ENCODE measurements around the gene BANK1.

Gene BANK1, protein sequence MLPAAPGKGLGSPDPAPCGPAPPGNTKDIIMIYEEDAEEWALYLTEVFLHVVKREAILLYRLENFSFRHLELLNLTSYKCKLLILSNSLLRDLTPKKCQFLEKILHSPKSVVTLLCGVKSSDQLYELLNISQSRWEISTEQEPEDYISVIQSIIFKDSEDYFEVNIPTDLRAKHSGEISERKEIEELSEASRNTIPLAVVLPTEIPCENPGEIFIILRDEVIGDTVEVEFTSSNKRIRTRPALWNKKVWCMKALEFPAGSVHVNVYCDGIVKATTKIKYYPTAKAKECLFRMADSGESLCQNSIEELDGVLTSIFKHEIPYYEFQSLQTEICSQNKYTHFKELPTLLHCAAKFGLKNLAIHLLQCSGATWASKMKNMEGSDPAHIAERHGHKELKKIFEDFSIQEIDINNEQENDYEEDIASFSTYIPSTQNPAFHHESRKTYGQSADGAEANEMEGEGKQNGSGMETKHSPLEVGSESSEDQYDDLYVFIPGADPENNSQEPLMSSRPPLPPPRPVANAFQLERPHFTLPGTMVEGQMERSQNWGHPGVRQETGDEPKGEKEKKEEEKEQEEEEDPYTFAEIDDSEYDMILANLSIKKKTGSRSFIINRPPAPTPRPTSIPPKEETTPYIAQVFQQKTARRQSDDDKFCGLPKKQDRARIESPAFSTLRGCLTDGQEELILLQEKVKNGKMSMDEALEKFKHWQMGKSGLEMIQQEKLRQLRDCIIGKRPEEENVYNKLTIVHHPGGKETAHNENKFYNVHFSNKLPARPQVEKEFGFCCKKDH

DNA sequence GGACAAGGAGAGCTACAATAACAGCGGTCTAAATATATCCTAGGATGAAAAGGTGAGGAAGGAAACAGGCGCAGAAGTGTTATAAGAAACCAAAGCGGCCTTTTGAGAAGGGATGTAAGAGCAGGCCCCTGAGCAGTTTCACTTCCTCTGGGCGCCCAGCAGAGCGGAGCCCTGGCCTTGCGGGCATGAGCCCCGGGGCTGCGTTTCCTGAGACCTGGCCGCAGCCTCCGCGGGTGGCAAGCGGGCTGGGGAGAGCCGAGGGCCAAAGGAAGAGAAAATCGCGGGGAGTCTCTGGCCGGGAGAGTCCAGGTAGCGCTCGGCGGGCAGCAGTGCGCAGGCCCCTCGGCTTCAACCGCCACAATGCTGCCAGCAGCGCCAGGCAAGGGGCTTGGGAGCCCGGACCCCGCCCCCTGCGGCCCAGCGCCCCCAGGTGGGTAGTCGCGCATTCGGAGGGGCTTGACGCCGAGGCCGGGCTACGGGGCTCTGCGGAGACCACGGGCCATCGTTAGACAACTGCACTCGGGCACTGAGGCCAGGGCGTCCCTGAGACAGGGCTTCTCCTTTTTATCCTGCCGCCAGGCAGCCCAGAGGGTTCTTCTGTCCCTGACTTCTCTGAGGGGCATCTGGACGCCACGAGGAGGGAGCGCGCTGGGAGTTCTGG lies at the start of gene BANK1:
BANK1 (plus strand) TSS at position 210 of the 661 bp plus-strand sequence; CDS start at position 361, 151 bp downstream.
- no peak for DNase-seq (ENCODE audit: low read depth in 2 of 2)

GRCh38 chr4:101753721-101754120 lies 36.8 kb upstream of the BANK1 start:
- no peak for DNase-seq (ENCODE audit: low read depth in 2 of 2)

DNA sequence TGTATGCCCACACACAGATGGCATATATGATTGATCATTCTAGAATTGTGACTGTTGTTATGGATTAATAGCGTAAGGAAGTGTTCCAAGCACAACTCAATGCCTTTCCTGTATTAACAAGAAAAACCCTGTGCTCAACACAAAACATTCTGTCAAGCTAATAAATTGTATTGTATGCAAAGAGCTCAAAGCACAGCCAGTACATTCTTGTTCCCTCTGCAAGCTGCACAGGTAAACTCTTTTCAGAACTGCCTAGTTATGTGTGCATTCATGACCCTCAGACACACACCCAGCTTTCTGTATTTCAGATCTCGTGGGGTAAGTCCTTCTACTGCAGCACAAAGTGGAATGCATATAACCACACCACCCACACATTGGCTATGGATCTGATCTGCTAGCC lies 34.3 kb upstream of the BANK1 start:
- DNase-seq (ENCODE audit: low read depth in 2 of 2), result no peak

DNA sequence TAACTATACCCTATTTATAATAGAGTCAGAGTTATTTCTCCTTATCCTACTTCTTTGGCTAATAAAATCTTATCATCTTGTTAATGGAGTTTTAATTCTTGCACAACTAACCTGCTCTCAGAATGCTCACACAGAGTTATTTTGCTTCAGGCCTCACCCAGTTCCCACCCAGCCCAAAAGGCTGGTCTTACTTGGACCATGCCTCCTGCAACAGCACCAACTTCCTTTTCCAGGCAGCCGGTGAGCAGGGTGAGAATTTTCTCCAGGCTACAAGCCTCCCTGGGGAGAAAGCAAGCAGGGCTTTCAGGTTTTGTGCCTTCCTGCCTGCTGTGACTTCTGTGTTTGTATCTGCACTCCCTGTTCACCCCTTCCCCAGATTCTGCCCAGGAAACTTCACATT lies 29.1 kb upstream of the BANK1 start:
- no peak for DNase-seq (ENCODE audit: low read depth in 2 of 2)

- DNase-seq (ENCODE audit: low read depth in 2 of 2), result no peak
Observed at GRCh38 chr4:101762025-101762424, 28.5 kb upstream of the BANK1 start.

- DNase-seq (ENCODE audit: low read depth in 2 of 2), result no peak
Observed at GRCh38 chr4:101762534-101762933, 28.0 kb upstream of the BANK1 start.

DNA sequence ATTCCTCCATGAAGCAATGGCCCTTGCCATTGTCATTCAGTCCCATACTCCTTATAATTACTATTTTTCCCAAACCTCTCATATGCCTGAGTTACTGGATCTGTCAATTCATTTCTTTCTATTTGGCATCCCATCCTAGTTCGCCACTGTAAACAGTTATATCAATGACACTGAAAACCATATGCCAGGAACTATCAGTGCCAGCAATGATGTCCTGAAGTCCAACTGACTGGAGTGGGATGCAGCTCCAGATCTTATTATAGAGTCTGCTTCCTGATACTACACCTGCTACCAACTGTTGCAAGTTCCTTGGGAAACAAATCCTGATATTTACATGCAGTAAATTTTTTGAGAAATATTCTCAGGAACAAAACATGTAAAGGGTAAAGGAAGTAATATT lies 27.0 kb upstream of the BANK1 start:
- no peak for DNase-seq (ENCODE audit: low read depth in 2 of 2)

DNA sequence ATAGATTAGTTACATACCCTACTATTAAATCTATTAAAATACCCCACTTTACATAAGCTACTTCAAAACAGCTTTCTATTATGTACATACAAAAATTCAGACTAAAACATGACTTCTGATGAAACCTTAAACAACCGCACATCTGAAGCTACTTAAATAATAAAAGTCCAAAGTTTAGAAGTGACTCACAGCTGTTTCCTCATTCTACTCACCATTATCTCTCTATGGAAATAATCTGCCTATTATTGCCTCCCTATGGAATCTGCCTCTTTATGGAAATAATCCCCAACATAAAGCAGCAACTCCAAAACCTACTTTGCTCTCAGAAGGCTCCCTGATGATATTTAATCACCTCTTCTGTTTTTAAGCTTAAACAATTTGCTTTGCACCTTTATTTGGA lies 15.7 kb upstream of the BANK1 start:
- no peak for DNase-seq (ENCODE audit: low read depth in 2 of 2)

GRCh38 chr4:101777431-101777830 lies 13.1 kb upstream of the BANK1 start:
- no peak for DNase-seq (ENCODE audit: low read depth in 2 of 2)

- DNase-seq (ENCODE audit: low read depth in 2 of 2), result no peak
Observed at GRCh38 chr4:101780284-101780683, 10.2 kb upstream of the BANK1 start.

DNA sequence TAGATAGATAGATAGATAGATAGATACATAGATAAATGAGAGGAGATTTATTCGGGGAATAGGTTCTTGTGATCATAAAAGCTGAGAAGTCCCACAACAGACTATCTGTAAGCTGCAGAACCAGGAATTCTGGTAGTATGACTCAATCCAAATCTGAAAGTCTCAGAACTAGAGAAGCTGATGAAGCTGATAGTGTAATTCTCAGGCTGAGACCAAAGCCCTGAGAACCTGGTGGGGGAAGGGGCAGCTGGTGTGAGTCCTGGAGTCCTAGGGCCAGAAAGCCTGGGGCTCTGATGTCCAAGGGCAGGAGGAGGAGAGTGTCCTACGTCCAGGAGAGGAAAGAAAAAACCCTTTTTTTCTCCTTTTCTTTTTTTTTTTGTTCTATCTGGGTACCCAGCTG lies 8.0 kb upstream of the BANK1 start:
- no peak for DNase-seq (ENCODE audit: low read depth in 2 of 2)

GRCh38 chr4:101784957-101785356 lies 5.6 kb upstream of the BANK1 start:
- DNase-seq (ENCODE audit: low read depth in 2 of 2), result no peak

DNA sequence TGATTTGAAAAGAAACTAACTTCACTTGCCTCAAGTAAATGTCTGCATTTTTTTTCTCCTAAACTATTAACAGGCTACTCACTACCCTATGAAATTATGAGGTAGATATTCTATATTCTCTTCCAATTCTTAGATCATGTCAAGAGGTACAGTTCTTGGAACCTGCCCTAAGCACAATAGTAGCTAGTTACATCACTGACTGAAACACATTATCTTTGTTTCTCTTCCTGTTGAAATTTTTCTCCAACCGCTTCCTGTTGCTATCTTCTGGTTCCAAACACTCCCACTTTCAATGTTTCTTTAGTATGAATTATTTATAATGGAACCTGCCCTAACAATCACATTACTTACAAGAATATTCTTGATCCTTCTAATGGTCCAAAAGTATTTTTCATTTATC lies 5.0 kb upstream of the BANK1 start:
- no peak for DNase-seq (ENCODE audit: low read depth in 2 of 2)

DNA sequence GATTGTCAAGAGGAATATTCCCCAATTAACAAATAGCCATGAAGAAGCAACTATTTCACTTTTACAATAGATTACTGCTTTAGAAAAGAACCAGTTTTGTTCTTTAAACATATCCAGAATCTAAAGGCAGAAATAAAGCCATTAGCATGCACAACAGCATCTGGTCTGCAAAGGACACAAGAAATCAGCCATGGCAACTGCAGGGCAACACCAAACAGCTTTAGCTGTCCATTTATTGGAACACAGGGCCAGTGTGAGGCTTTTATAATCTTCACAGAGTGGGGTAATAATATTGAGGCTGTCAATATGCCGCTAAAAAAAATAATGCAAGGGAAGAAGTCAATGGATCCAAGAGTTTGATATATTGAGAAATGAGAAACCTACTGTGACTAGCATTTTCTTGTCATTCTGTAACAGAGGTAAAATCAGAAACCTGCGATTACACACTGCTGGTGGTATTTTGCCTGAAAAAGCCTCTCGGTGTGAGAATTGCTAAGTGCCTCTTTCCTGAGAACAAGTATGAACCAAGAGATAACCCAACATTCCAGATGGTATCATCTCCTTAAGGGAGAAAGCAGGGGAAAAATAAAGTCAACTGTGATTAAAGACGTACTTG lies 2.7 kb upstream of the BANK1 start:
- DNase-seq (ENCODE audit: low read depth in 2 of 2), result no peak

DNA sequence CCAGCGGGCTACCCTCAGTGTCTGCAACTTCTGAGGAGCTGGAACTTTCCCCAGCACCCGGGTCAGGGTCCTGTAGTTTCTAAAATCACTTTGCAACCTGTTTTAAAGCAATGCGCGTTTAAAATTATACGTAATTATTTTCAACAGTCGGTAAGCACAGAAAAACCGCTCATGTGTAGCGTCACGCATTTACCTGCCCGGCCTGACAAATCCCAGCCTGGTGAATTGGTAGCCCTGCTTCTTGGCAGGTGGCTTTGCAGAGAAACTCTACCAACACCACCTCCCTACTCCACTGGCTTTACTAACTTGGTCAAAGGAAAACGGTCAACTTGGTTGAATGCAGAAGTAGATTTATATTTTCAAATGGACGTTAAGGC lies 640 bp downstream of the BANK1 start:
- no peak for DNase-seq (ENCODE audit: low read depth in 2 of 2)

GRCh38 chr4:101792056-101792590 lies 1.6 kb downstream of the BANK1 start:
- DNase-seq (ENCODE audit: low read depth in 2 of 2), result no peak

DNA sequence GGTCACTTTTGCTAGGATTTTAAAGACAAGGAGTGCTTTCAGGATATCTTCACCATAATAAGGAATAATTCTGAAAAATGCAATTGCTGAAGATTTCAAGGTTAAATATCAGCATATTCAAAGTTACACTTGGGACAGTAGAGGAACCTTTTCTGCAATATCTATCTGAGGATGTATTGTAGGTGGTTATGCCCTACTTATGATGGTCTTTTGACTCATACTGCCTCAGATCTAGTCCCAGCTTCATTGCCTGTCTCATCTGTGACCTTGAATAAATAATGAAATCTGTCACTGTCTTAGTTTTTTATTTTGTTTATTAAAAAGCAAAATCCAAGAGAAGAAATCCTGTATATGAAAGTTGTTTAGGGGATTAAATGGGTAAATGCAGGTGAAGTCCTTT lies 2.9 kb downstream of the BANK1 start:
- no peak for DNase-seq (ENCODE audit: low read depth in 2 of 2)

GRCh38 chr4:101794806-101795205 lies 4.3 kb downstream of the BANK1 start:
- no peak for DNase-seq (ENCODE audit: low read depth in 2 of 2)

- no peak for DNase-seq (ENCODE audit: low read depth in 2 of 2)
Observed at GRCh38 chr4:101795704-101796103, 5.2 kb downstream of the BANK1 start.

DNA sequence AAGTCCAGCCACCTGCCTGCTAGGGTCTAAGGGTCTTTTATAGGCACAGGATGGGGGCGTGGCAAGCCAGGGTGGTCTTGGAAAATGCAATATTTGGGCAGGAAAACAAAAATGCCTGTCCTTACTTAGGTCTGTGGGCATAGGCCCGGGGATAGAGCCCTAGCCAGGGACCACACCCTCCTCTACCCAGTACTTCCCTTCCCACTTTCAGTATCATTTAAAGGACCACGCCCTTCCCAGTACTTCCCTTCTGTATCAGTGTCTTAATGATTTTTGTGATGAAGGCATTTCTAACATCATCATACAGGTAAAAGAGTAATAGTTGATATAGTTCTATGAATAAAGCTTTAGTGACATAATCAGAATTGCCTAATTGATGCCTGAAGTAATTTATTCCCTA lies 11.4 kb downstream of the BANK1 start:
- DNase-seq (ENCODE audit: low read depth in 2 of 2), result no peak

GRCh38 chr4:101806914-101807313 lies 16.4 kb downstream of the BANK1 start:
- DNase-seq (ENCODE audit: low read depth in 2 of 2), result no peak

DNA sequence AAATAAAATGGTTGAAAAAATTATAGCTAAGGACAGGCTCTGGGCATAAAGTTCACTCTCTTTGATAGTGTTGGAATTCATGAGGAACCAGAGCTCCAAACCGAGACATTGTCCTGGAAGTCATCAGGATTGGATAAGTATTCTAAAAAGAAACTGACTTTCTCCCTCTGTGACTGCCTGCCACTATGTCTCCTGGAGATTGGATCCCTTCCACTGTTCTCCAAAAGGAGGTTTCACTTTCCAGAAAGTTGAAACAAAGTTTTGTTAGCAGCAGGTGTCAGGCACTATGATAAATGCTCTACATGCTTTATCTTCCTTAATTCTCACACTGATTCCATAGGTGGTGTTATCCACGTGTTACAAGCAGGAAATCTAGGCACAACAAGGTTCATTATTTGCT lies 16.8 kb downstream of the BANK1 start:
- DNase-seq (ENCODE audit: low read depth in 2 of 2), result no peak
